AG04450 (cell line): ENCODE data around the gene MYBPC1. TPM values are rescaled to one million over a fixed set of nuclear protein-coding genes. Genes with fewer than 3 reads are reported as not detected.
"Not testable (repeated sequence)": the region's sequence is repeated elsewhere in the genome, so short reads cannot be mapped to it uniquely, and the experiment has no call there.

Experiments
- CTCF ChIA-PET: fragments of 300-600, 350-600 bp; formaldehyde crosslinking; extraction: SDS; loops from one replicate; lab custom pipeline; 2022; ENCODE audit warnings: antibody characterized with exemption, inconsistent platforms; lab: Charles Lee
- POLR2A ChIA-PET: fragments of 350-600 bp; formaldehyde crosslinking; extraction: SDS; loops from one replicate; lab custom pipeline; 2021; ENCODE audit warnings: antibody characterized with exemption, inconsistent platforms; lab: Yijun Ruan, JAX
- DNase-seq: peaks from one replicate; pipeline ENCODE4 v3.0.0-alpha.2; 2011; ENCODE audit warnings: low read depth, low spot score
- H3K27ac ChIP-seq: one replicate; pipeline ENCODE4 v1.5.1; 2012; ENCODE audit warnings: low read depth, low read length, control low read depth
- H3K27me3 ChIP-seq: one replicate; pipeline ENCODE4 v1.6.0; 2012; ENCODE audit warnings: low read length; ENCODE audit not compliant: control insufficient read depth, insufficient read depth
- H3K4me3 ChIP-seq: 2 replicates; pipeline ENCODE4 v1.5.1; 2011; ENCODE audit warnings: mild to moderate bottlenecking, low read depth, low read length, control low read depth
- H3K9me3 ChIP-seq: 2 replicates; pipeline ENCODE4 v1.5.1; 2012; ENCODE audit warnings: low read length; ENCODE audit not compliant: control insufficient read depth, insufficient read depth
- CTCF ChIP-seq: IDR thresholded peaks from 2 replicates; pipeline ENCODE4 v1.5.1; 2011; ENCODE audit warnings: low read depth, low read length, control low read depth, inconsistent platforms
- polyA plus RNA-seq: library from polyadenylated mRNA; depleted of rRNA; stranded (reverse); fragments of >200 nt; gene quantifications from 2 replicates; pipeline ENCODE4 v1.2.3, GENCODE V29; 2011

The MYBPC1 gene
- polyA plus RNA-seq, 1 experiment: not detected

- H3K27ac ChIP-seq: no peak overlapping the region
- H3K9me3 ChIP-seq: no peaks in the 10 kb centered on the region
- POLR2A ChIA-PET: no interaction called here
These were observed 85.9 kb downstream of the MYBPC1 start for GRCh38 chr12:101680647-101681046.

GRCh38 chr12:101681627-101682026 is 86.9 kb downstream of the MYBPC1 start:
- H3K27me3 ChIP-seq, H3K27ac ChIP-seq, H3K4me3 ChIP-seq, H3K9me3 ChIP-seq, POLR2A ChIA-PET, DNase-seq: not testable (repeated sequence)
- CTCF ChIA-PET: interaction anchor here (0.8 kb wide), 1 partner anchor 267 kb away, joined by 3 read pairs; no protein-coding TSS in a partner anchor

More at GRCh38 chr12:101680647-101681046, 85.9 kb downstream of the MYBPC1 start:
- H3K27me3 ChIP-seq: no peaks in the 10 kb centered on the region
- H3K4me3 ChIP-seq: no peak overlapping the region
- CTCF ChIA-PET: no interaction called here
- no peak for TF ChIP-seq CTCF
- DNase-seq: no peak

GRCh38 chr12:101685092-101685491 is 90.3 kb downstream of the MYBPC1 start:
- H3K4me3 ChIP-seq: no peak overlapping the region
- DNase-seq: no peak
- ChIA-PET POLR2A (no interaction called here), CTCF (no interaction called here)
- TF ChIP-seq CTCF: no peak
- H3K9me3 ChIP-seq: no peaks in the 10 kb centered on the region
- no peak overlapping the region for H3K27ac ChIP-seq
- H3K27me3 ChIP-seq: no peaks in the 10 kb centered on the region

GRCh38 chr12:101686176-101686575 is 91.4 kb downstream of the MYBPC1 start:
- ChIA-PET CTCF (interaction anchor here (0.6 kb wide), 1 partner anchor 17 kb away, joined by 5 read pairs; no protein-coding TSS in a partner anchor), POLR2A (no interaction called here)
- H3K9me3 ChIP-seq: no peaks in the 10 kb centered on the region
- H3K4me3 ChIP-seq: no peak overlapping the region
- DNase-seq: no peak
- H3K27ac ChIP-seq: no peak overlapping the region
- no peaks in the 10 kb centered on the region for H3K27me3 ChIP-seq
- no peak for TF ChIP-seq CTCF

- DNase-seq: no peak
- Histone ChIP-seq H3K27ac (no peak overlapping the region), H3K9me3 (peaks cover 10% of the 10 kb centered on the region), H3K27me3 (no peaks in the 10 kb centered on the region), H3K4me3 (no peak overlapping the region)
- CTCF ChIA-PET: no interaction called here
- POLR2A ChIA-PET: no interaction called here
- no peak for TF ChIP-seq CTCF
These were observed 95.8 kb downstream of the MYBPC1 start for GRCh38 chr12:101690544-101691098.
